DND-41 (cell line): ENCODE results near the gene TADA2A.
A peak's percentile ranks its signal among the peaks of the same experiment; 100 is the strongest.

Experiments
- ATAC-seq: fragments of 200-7000 bp; cut with Tn5 transposase; 3 replicates; pipeline ENCODE4 v1.9.1; 2021; ENCODE audit warnings: low read depth; ENCODE audit not compliant: insufficient read depth
- DNase-seq: peaks from one replicate; pipeline ENCODE4 v3.0.0-alpha.2; 2020
- H2AFZ ChIP-seq: 2 replicates; pipeline ENCODE4 v1.6.0; 2012; ENCODE audit warnings: low read depth, low read length
- H3K27ac ChIP-seq: 2 replicates; pipeline ENCODE4 v1.5.1; 2012; ENCODE audit warnings: low read length, inconsistent platforms
- H3K27me3 ChIP-seq: fragments of 200-600 bp; sonication (generic); 2 replicates; pipeline ENCODE4 v1.6.0; 2012; ENCODE audit warnings: low read length, mild to moderate bottlenecking, inconsistent platforms; ENCODE audit not compliant: insufficient read depth, poor library complexity
- H3K36me3 ChIP-seq: 2 replicates; pipeline ENCODE4 v1.5.1; 2012; ENCODE audit warnings: low read length, inconsistent platforms; ENCODE audit not compliant: insufficient read depth
- H3K4me1 ChIP-seq: 2 replicates; pipeline ENCODE4 v1.5.1; 2012; ENCODE audit warnings: mild to moderate bottlenecking, low read length; ENCODE audit not compliant: insufficient read depth
- H3K4me2 ChIP-seq: 2 replicates; pipeline ENCODE4 v1.6.0; 2012; ENCODE audit warnings: mild to moderate bottlenecking, moderate library complexity, low read length, inconsistent platforms; ENCODE audit not compliant: insufficient read depth
- H3K4me3 ChIP-seq, 2 experiments: fragments of 200-600 bp in 1 of 2; shearing (Covaris generic) in 1 of 2; 2 replicates each; pipeline ENCODE4 v1.5.1; 2012 to 2016; ENCODE audit warnings: inconsistent platforms in 2 of 2, low read length in 2 of 2, mild to moderate bottlenecking in 2 of 2, low read depth in 1 of 2, moderate library complexity in 1 of 2
- H3K79me2 ChIP-seq: 2 replicates; pipeline ENCODE4 v1.6.0; 2012; ENCODE audit warnings: low read length, inconsistent platforms; ENCODE audit not compliant: insufficient read depth
- H3K9ac ChIP-seq: 2 replicates; pipeline ENCODE4 v1.6.0; 2012; ENCODE audit warnings: low read depth, mild to moderate bottlenecking, inconsistent platforms, low read length, moderate library complexity
- H3K9me3 ChIP-seq: 2 replicates; pipeline ENCODE4 v1.5.1; 2012; ENCODE audit warnings: low read length, moderate library complexity, mild to moderate bottlenecking, inconsistent platforms; ENCODE audit not compliant: insufficient read depth, severe bottlenecking
- H4K20me1 ChIP-seq: 2 replicates; pipeline ENCODE4 v1.6.0; 2012; ENCODE audit warnings: low read length; ENCODE audit not compliant: insufficient read depth
- EZH2 ChIP-seq: IDR thresholded peaks from 3 replicates; pipeline ENCODE4 v1.6.1; 2012; ENCODE audit warnings: borderline replicate concordance, low read depth, mild to moderate bottlenecking, moderate library complexity, low read length, inconsistent platforms; ENCODE audit not compliant: severe bottlenecking
- TF ChIP-seq, protein P1 (sequence below): IDR thresholded peaks from 2 replicates; pipeline ENCODE4 v1.5.1; 2012; ENCODE audit warnings: borderline replicate concordance, low read length, moderate library complexity, mild to moderate bottlenecking; ENCODE audit not compliant: poor library complexity, severe bottlenecking; ENCODE audit errors: extremely low read depth

The TADA2A gene, protein sequence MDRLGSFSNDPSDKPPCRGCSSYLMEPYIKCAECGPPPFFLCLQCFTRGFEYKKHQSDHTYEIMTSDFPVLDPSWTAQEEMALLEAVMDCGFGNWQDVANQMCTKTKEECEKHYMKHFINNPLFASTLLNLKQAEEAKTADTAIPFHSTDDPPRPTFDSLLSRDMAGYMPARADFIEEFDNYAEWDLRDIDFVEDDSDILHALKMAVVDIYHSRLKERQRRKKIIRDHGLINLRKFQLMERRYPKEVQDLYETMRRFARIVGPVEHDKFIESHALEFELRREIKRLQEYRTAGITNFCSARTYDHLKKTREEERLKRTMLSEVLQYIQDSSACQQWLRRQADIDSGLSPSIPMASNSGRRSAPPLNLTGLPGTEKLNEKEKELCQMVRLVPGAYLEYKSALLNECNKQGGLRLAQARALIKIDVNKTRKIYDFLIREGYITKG

DNA sequence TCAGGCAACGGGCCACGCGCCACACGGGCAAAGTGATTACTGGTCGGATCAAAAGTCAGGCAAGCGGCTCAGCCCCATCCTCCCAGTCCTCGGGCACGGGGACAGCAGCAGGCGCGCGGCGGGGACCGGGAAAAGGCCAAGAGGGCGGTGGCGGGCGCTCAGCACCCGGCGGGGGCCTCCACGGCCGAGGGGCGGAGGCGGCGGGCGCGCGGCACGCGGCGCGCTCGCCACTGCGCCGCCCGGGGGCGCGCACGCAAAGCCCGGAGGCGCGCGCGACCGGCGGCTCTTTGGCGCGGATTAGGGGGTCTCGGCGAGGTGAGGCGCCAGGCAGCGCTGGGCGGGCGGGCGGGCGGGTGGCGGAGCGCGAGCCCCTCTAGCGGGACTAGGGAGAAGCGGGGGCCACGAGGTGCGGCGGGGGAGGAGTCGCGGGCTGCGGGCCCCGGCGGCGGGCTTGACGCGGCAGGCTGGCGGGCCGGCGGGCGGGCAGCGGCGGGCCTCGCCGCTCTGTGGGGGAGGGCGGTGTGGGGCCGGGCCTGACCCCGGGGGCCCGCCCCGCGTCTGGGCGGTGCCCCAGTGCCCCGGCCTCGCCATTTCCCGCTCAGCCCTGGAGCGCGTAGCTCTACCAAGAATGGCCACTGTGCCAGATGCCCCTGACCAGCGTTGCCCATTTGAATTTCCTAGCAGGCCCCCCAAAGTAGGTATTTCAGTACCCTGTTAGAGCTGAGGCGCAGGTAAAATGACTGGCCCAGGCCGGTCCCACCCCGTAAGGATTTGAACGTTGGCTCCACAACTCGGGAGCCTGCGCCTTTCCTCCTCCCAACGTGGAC is at the start of gene TADA2A, which contains the start of gene ACACA:
Gene TADA2A (plus strand): TSS at position 252 of the 827 bp plus-strand sequence. CDS start 4,480 bp downstream, outside the sequence.
Gene ACACA (minus strand): TSS at position 202 of the 827 bp plus-strand sequence. CDS start 537 bp downstream, outside the sequence.
- Histone ChIP-seq H3K79me2 (peaks cover 76% of the 10 kb centered on the region), H3K27me3 (no peaks in the 10 kb centered on the region), H3K9me3 (no peaks in the 10 kb centered on the region), H3K4me1 (peaks cover 52% of the 10 kb centered on the region), H2AFZ (peak within 1 kb of the TSS; percentile 93), H4K20me1 (0 out of 2 replicates have a peak, but pooled peaks cover 3% of the 10 kb centered on the region), H3K27ac (peak within 1 kb of the TSS; percentile 95), H3K36me3 (peaks cover 26% of the 10 kb centered on the region), H3K9ac (peak within 1 kb of the TSS; percentile 98), H3K4me3 (peak within 1 kb of the TSS; percentile 91 to 92), H3K4me2 (peak within 1 kb of the TSS; percentile 95)
- TF ChIP-seq, protein P1, sequence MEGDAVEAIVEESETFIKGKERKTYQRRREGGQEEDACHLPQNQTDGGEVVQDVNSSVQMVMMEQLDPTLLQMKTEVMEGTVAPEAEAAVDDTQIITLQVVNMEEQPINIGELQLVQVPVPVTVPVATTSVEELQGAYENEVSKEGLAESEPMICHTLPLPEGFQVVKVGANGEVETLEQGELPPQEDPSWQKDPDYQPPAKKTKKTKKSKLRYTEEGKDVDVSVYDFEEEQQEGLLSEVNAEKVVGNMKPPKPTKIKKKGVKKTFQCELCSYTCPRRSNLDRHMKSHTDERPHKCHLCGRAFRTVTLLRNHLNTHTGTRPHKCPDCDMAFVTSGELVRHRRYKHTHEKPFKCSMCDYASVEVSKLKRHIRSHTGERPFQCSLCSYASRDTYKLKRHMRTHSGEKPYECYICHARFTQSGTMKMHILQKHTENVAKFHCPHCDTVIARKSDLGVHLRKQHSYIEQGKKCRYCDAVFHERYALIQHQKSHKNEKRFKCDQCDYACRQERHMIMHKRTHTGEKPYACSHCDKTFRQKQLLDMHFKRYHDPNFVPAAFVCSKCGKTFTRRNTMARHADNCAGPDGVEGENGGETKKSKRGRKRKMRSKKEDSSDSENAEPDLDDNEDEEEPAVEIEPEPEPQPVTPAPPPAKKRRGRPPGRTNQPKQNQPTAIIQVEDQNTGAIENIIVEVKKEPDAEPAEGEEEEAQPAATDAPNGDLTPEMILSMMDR, result no peak
- TF ChIP-seq EZH2, result no peak
- peak; percentile 93 for ATAC-seq
- peak; percentile 82 for DNase-seq

- H3K4me2 ChIP-seq, result peak overlapping the region; percentile 92
- peak; percentile 39 for ATAC-seq
- peaks cover 54% of the 10 kb centered on the region for H3K79me2 ChIP-seq
- TF ChIP-seq EZH2, result no peak
- TF ChIP-seq, protein P1, result no peak
- H3K9me3 ChIP-seq, result no peaks in the 10 kb centered on the region
- H3K27me3 ChIP-seq, result no peaks in the 10 kb centered on the region
- H3K4me1 ChIP-seq, result peaks cover 26% of the 10 kb centered on the region
- peaks cover 8% of the 10 kb centered on the region; the same call in 1 of the 2 replicates for H4K20me1 ChIP-seq
- peak overlapping the region; percentile 82 to 96 for H3K4me3 ChIP-seq
- DNase-seq, result peak; percentile 65
- H2AFZ ChIP-seq, result peak overlapping the region; percentile 92
- H3K36me3 ChIP-seq, result peaks cover 6% of the 10 kb centered on the region
- H3K9ac ChIP-seq, result peak overlapping the region; percentile 92
- peak overlapping the region; percentile 85 for H3K27ac ChIP-seq
Measured at GRCh38 chr17:37358098-37358829, 48.4 kb upstream of the TADA2A start.

DNA sequence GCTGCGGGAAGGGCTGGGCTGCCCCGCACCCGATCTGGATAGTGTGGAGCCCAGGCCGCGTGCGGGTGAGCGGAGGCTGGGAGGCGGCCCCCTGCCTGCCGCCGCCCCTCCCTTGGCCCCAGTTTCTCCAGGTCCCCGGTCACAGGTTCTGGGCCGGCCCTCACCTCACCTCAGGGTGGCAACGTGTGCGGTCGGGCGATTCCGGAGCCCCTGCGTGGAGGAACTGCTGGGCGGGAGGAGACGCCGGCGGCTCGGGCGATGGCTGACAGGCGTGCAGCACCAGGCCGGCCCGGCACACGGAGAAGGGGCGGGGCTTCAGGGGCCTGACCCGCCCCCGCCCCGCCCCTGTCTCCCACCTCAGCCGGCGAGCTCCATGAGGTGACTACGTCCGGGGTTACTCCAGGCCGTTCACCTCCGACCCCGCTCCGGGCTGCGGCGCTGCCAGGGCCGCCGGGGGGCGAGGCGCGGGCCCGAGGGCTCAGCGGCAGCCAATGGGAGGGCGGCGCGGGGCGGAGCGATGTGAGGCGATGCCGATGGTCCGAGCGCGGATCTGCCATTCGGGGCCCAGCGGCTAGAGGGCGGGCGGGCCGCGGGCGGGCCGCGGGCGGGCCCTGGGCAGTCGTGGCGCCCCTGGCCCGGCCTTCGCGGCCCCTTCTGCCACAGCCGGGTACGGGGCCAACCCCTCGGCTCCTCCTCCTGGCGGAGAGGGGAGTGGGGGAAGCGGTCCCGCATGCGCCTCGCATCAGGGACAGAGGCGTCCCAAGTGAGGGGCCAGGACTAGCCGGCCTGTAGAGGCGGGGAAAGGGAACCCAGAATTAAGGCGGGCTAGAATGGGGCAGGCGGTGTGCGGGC is 47.6 kb upstream of the TADA2A start:
- Histone ChIP-seq H3K27ac (peak overlapping the region; percentile 85), H4K20me1 (peaks cover 4% of the 10 kb centered on the region; the same call in 1 of the 2 replicates), H3K36me3 (peaks cover 6% of the 10 kb centered on the region), H3K4me3 (peak overlapping the region; percentile 82 to 96), H3K4me2 (peak overlapping the region; percentile 92), H3K9ac (peak overlapping the region; percentile 92), H3K4me1 (peaks cover 26% of the 10 kb centered on the region), H2AFZ (peak overlapping the region; percentile 92), H3K27me3 (no peaks in the 10 kb centered on the region), H3K79me2 (peaks cover 46% of the 10 kb centered on the region), H3K9me3 (no peaks in the 10 kb centered on the region)
- TF ChIP-seq EZH2, result no peak
- TF ChIP-seq, protein P1, result peak; percentile 27
- peak; percentile 93 for ATAC-seq
- peak; percentile 95 for DNase-seq
